GM10266 (cell line): ENCODE measurements around the gene EPB41L3.

Experiments
- DNase-seq: peaks from one replicate; pipeline ENCODE4 v3.0.0; 2012; ENCODE audit errors: extremely low spot score
- TF ChIP-seq, protein P1 (sequence below): IDR thresholded peaks from 2 replicates; pipeline ENCODE4 v1.5.1; 2012; ENCODE audit warnings: mild to moderate bottlenecking, low read depth; ENCODE audit not compliant: control insufficient read depth, insufficient read depth; ENCODE audit errors: missing control alignments

EPB41L3 gene

DNA sequence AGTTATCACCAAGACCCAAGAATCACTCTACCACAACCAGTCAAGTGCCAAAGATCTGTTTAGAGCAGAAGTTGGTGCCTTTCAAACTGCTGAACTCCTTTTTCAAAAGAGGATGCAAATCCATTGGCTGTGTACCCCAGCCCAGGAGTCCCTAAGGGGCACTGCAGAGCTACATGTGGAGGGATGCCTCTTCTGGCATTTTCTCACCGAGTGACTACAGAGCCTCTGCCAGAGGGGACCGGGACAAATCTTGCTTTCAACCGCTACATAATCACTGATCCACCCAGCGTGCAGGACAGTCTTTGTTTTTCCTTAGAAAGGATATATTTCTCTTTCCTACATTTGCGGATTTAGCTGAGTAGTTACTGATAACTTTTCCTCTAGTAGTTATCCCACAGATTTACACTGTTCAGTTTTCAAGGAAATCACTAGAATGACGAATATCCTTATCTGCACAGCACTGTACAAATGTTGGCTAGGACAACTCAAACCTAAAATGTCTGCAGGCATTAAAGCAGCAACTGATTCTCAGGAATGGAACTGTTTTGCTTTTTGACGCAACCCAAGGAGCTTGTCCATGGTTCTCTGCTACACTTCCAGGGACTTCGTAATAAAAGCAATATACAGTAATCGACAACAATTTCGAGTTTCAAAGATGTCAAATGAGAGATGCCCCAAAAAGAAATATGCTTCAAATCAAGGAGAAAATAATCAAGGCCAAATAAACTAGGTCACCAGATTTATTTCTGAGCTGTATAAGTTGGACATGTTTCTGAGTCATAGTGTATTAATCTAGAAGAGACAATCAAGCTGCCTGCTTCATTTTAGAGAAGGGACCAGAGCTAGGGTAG is 24.1 kb downstream of the EPB41L3 start:
- no peak for DNase-seq
- TF ChIP-seq, protein P1, sequence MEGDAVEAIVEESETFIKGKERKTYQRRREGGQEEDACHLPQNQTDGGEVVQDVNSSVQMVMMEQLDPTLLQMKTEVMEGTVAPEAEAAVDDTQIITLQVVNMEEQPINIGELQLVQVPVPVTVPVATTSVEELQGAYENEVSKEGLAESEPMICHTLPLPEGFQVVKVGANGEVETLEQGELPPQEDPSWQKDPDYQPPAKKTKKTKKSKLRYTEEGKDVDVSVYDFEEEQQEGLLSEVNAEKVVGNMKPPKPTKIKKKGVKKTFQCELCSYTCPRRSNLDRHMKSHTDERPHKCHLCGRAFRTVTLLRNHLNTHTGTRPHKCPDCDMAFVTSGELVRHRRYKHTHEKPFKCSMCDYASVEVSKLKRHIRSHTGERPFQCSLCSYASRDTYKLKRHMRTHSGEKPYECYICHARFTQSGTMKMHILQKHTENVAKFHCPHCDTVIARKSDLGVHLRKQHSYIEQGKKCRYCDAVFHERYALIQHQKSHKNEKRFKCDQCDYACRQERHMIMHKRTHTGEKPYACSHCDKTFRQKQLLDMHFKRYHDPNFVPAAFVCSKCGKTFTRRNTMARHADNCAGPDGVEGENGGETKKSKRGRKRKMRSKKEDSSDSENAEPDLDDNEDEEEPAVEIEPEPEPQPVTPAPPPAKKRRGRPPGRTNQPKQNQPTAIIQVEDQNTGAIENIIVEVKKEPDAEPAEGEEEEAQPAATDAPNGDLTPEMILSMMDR: no peak

DNA sequence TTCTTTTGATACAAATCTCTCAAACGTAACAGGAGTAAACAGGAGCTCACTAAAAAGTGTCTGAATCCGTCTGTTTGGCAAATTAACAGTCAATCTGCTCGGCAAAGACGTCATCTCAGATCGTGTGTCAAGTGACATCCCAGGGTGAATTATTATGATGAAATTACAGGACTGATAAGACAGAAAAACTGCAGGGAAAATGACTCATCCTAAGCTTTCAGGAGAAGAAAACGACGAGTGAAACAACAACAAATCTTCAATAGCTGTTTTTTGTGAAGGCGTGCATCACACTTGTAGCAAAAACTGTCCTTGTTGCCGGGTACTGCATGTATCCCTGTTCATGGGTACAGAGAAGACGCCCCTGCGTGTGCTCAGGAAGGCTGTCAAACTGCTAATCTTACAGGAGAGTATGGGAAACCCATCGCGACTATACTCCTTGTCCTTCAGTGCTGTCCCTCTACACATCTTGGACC is 24.9 kb downstream of the EPB41L3 start:
- TF ChIP-seq, protein P1: no peak
- no peak for DNase-seq

DNA sequence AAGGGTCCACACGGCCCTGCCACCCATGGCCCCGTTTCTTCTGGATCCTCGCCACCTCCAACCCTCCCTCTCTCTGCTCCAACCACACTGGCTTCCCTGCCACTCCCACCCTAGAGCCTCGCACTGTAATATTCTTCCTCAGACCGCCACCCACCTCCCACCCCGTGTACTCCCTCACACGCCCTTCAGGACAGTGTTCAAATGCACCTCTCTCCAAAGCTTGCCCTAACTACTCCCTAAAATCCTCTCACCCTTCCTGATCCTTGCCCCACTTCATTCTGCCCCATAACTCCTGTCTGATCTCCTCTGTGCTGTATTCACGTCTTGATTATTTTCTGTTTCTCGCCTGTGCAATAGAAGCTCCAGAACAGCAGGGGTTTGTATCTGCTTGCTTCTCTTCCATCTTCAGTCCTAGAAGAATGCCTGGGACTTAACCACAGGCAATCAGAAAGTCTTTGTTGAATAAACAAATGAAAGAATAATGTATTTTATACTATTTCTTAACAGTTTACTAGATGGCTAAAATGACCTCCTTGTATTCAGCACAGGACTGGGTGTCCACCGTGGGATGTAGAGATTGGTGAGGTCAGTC is 25.5 kb downstream of the EPB41L3 start:
- TF ChIP-seq, protein P1: no peak
- DNase-seq: no peak

DNA sequence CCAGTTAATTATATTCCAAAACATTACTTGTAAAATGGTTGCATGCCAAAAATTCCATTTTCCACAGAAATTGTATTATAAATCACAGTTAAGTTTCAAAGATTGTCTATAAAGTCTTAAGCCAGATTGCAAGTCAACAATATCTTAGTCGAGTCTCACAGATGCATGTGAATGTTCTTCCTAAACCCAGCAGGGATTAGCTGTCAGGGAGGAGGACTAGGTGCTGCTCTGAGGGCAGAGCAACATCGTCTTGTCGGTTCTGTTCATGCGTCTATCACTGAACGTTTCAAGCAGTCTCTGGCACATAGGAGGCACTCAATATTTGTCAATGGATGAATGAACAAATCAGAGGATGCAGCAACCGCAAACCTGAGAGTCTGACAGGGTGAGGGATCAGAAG is 27.0 kb downstream of the EPB41L3 start:
- DNase-seq: no peak
- TF ChIP-seq, protein P1: no peak

DNA sequence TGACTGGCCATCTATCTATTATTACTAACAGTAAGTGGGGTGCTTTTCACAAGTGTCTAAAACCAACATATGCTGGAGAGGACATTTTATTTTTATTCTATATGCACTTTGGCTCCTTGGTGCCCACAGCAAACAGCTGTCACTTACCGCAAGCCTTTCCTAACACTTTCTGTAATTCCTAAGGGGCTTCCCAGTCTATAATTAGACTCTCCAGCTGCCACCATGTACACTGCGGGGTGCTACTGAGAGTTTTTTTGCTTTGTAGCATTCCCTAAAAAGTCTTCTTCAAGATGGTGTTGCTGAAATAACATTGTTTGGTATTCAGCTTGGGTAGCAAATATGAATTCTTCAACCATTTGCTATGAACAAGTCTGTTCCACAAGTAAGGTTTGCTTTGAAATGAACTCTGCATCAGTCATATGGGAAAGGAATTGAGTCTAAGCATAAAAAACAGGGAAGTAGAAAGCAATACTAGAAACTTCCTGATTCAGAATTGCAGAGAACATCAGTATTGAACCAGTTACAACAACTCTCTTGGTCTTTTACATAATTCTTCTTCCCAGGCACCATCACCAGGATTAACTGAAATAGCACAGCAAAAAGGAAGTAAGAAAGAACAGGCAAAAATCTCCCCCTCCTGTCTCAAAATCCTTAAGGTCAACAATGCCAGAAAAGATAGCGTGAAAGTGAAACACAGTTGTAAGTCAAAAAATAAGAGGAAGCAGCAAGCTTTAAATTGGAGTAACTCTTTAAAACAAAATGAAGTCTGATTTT is 28.6 kb downstream of the EPB41L3 start:
- TF ChIP-seq, protein P1: no peak
- DNase-seq: no peak

DNA sequence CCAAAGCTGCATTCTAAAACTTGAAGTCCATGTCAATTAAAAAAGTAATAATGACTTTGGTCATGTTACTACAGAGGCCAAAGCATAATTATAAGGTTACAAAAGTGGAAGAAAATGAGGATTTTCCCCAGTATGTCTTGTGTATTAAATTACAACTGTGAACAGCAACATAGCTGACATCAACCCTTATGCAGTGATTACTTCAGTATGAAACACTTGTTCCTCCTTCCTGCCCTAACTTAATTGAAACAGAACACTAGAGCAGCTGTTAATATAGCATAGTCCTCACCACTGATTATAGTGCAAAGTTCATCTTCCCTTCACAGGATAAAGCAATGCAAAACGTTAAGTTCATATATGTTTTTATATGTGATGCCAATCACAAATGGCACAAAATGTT is 29.9 kb downstream of the EPB41L3 start:
- DNase-seq: no peak
- TF ChIP-seq, protein P1: no peak
